H54 (cell line): ENCODE data around the gene DDN.
A peak's percentile ranks its signal among the peaks of the same experiment; 100 is the strongest.

ENCODE experiments used
- DNase-seq: peaks from one replicate; pipeline ENCODE4 v3.0.0; 2011; ENCODE audit warnings: low spot score, mixed read lengths; ENCODE audit not compliant: insufficient read length
- FAIRE-seq: peaks from 3 replicates; lab custom pipeline; 2011; peaks lifted over from hg19 to GRCh38; lab: Jason Lieb, UNC
- POLR2A ChIP-seq: IDR thresholded peaks from 2 replicates; pipeline ENCODE4 v1.6.1; 2011; ENCODE audit warnings: low read depth, mild to moderate bottlenecking, low read length

The DDN gene

DNA sequence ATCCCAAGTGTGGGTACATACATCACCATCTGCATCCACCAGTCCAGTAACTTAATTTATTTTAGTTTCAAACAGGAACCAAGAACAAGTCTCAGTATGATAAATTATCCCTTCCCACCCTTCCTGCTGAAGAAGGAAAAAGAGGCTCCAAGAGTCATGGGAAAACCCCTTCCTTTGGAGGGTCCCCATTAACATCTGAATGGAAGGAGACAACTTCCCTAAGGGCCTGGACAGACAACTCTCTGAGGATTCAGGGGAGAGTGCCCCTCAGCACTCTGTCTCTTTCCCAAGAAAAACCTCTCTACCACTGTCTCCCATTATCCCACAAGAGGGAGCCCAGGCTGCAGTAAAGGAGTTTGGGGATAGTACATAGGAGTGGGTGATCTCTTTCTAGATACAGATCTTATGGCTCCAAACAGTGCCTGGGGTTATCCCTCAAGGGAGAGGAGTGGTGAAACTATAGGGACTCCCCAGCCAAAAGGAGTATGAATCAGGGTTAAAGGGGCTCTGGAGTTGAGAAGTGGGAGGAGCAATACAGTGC lies 33.8 kb downstream of the DDN start:
- FAIRE-seq, result no peak
- TF ChIP-seq POLR2A, result no peak
- DNase-seq, result no peak

DNA sequence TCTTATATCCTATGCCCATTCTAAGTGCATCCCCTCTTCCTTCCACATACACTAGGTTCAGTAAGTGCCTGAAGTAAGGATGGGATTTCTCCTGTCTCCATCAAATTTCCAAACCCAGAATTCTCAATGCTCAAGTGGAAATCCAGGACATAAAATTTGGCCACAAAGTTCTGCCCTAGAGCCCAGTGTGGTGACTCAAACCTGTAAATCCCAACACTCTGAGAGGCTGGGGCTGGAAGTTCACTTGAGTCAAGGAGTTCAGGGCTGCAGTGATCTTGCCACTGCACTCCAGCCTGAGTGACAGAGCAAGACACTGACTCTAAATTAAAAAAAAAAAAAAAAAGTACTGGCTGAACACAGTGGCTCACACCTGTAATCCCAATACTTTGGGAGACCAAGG lies 37.4 kb downstream of the DDN start:
- FAIRE-seq (no peak), DNase-seq (no peak)

DNA sequence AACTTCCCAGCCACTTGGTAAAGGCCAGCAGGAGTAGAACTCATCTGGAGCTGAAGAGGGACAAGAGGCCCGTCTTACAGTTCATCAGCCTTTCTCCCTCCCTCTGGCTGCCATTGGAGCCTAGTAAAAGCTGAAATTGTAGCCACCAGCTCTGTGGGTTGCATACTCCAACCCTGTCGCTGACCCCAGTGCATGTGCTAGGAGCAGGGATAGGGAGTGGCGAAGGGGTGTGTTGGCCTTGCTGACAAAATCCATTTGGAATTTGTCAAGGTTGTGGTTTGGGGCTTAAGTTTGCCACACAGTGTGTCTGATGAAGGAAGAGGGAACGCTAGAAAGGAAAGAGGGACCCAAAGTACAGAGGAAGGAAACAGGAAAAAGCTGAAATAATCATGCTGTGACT lies 37.8 kb downstream of the DDN start:
- DNase-seq, result no peak
- peak; percentile 87 for FAIRE-seq
- no peak for TF ChIP-seq POLR2A

More for the DNA sequence above, 37.4 kb downstream of the DDN start:
- no peak for TF ChIP-seq POLR2A

DNA sequence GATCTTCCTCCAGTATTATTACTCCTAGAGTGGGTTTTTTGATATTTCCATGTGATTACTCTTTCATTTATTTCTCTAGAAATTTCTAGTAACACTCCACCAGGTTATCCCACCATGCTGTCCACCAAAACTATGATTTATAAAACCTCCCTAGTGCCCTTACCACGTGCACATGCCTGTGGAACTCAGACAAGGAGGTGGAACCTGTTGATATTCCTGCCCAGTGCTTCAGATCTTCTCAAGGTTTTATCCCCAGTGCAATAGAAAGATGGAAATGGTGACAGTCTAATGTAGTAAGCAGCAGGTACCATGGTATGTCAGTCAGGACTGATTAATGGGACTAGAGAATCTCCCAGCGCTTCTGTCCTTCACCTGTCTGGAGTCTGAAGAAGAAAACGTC lies 38.3 kb downstream of the DDN start:
- DNase-seq (no peak), FAIRE-seq (no peak)
- no peak for TF ChIP-seq POLR2A

DNA sequence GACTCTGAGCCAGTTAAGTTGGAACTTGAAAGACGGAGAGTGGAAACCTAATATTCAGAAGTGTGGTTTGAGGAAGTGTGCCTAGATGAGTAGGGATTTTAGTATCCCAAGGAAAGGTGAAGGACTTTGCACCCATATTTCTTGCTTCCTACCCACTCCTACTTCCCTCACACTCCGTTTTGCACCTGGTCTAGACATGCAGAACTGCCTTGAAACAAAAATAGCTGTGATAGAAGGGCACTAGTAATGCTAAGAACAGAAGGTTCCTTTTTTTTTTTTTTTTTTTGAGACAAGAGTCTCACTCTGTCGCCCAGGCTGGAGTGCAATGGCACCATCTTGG lies 41.2 kb downstream of the DDN start:
- DNase-seq (no peak), FAIRE-seq (no peak)
- no peak for TF ChIP-seq POLR2A

DNA sequence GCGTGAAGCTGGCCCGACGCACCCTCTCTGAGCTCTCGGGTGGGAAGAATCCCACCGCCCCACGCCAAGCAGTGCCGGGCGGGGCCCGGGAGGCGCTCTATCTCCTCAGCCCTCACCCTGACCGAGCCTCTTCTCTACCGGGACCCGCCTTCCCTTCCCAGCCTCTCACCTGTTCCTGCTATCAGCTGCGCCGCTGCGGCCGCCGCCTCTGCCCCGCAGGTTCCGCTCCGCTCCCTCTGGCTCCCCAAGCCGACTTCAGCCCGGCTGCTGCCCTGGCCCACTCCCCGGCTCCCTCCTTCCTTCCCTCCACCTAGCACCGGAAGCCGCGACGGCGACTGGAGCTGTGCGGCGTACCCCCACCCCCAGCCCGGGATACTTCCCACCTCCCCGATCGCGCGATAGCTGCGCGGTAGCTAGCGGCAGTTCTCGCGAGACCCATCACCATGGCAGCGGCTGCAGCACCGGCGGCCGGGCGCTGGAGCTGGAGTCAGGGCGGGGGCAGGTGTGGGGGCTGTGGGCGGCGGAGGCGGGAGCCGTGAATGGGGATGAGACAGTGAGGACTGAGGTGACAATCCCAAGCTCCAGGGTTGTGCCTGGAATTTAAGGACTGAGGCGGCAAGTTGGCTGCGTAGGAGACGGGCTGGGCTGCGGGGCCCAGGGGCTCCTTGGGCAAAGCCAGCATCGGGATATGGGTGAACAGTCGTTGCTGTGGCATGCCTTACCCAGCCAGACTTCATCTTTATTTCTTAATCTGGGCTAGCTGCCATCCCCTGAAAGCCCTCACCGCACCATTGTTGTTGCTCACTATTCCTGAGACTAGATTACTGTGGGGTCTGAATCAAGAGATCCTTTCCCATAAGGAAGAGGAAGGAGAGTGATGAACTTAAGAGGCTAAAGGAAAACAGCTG lies 41.8 kb downstream of the DDN start, which contains the start of gene ARF3:
Gene ARF3 (minus strand): TSS at position 347 of the 908 bp plus-strand sequence. CDS start 16,392 bp downstream, outside the sequence.
- FAIRE-seq (no peak), DNase-seq (peak; percentile 93)
- peak; percentile 34 for TF ChIP-seq POLR2A

DNA sequence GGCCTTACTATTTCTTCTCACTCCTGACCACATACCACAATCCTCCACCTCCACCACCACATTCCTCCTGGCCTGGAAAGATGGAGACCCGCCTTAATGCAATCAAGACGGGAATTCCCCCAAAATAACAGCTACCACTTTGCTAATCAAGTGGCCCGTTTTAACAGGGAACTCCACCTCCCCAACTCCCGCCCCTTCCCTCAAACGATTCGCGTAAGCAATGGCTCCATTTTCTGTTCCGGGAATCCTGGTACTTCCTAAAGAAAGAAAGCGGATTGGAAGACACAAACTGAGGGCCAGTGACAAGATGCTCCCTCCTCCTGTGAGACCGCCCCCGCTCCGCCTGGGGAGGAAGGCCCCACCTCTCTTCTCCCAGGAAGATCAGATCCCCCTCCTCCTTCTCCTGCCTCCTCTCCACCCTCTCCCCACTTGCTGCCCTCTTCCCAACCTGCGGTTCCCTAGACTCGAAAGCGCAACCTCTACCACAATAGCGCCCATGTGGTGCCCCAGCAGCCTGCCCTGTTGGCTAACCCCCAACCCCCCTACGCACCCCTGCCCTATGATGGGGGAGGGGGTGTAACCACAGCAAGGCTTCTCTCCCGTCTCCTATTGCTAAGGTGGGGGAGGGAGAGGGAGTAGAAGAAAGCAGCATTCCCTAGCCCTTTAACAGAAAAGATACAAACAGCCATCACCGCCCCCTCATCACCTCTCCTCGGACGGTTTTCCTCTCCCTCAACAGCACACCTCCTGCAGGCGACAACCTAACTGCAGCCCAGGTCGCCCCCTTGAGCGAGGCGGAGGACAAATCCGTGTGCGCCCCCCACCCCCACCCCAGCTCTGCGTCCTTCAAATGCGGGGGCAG lies 42.7 kb downstream of the DDN start:
- peak; percentile 86 for DNase-seq
- TF ChIP-seq POLR2A, result no peak
- FAIRE-seq, result peak; percentile 94

DNA sequence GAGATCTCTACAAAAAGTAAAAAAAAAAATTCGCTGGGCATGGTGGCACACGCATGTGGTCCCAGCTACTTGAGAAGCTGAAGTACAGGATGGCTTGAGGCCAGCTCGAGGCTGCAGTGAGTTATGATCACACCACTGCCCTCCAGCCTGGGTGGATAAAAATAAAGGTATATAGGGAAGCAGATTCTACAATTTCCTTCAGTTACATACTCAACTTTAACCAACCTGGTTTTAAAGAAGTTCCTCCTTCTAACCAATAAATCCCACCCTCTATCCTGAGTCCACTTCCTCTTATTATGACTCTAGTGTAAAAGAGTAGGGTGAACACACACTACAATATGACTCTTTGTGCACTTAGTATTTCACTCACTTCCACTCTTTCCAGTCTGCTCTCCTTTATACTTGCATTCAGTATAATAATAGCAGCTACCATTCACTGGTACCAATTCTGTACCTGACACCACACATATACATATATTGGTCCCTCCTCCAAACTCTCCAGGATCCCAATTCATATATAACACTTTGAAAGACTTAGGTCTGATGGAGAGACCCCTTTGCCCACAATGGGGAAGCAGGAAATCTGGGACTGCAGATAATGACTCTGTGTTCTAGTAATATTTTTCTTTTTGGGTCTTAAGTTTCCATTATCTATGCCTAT lies 44.2 kb downstream of the DDN start:
- FAIRE-seq (no peak), DNase-seq (no peak)
- no peak for TF ChIP-seq POLR2A

DNA sequence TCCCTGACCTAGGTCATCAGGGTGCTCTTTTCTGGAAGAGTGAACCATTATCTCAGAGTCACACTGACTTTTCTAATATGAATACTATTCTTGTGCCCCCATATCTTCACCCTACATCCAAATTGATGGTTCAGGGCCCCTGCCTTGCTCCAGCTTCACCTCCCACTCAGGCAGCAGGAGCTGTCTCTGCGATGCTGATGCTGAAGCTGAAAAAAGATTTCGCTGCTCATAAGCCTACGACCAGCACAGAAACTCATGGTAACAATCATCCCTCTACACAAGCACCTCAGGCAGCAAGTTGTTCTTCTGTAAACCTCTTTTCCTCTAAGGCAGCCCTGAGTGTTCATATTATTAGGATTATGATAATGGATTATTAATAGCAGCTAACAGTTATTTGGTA lies 45.1 kb downstream of the DDN start:
- DNase-seq (no peak), FAIRE-seq (no peak)
- no peak for TF ChIP-seq POLR2A

DNA sequence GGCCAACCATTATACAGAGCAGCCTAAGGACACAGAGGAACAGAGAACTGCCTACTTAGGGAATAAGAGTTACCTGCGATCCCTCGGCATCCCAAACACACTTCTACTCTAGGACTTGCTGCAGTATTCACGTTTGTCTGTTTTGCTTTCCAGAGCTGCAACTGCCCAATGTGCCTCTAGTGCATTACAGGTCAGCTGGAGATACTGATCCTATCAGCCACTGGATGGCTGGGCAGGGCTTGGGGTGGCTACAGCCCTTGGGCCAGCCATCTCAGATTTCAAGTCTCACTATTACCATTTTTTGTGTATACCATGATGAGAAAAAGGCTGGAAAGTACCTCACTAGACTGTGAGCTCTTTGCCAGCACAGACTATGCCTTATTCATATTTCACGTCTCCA lies 46.5 kb downstream of the DDN start:
- no peak for TF ChIP-seq POLR2A
- no peak for FAIRE-seq
- no peak for DNase-seq

DNA sequence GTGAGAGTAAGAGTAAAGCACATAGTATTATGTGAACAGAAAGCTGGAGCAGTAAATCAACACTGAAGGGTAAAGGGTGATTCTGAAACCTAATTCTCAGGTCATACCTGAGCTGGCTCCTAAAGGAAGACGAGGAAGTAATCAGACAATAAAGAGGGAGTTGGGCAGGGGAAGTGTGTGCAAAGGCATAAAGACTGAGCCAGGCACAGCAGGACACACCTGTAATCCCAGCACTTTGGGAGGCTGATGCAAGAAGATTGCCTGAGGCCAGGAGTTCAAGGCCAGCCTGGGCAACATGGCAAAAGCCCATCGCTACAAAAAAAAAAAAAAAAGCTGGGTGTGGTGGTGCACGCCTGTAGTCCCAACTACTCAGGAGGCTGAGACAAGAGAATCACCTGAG lies 51.4 kb downstream of the DDN start:
- no peak for DNase-seq
- FAIRE-seq, result no peak
- no peak for TF ChIP-seq POLR2A

DNA sequence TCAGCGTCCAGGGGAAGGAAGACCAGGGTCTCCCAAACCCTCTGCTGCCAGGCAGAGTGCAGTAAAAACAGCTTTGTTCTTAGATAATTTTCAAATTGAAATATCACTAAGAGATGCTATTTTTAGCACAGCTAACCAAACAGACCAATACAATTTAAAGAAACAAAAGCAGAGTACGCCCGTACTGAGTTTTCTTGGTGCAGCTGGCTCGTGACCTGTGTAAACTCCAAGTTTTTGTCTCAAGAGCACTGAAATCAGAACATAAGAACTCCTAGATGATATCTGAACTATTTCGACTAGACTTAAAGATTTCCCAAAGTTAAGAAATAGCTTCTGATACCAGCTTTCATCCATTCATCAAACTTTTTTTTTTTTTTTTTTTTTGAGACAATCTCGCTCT lies 52.2 kb downstream of the DDN start:
- no peak for FAIRE-seq
- no peak for DNase-seq

DNA sequence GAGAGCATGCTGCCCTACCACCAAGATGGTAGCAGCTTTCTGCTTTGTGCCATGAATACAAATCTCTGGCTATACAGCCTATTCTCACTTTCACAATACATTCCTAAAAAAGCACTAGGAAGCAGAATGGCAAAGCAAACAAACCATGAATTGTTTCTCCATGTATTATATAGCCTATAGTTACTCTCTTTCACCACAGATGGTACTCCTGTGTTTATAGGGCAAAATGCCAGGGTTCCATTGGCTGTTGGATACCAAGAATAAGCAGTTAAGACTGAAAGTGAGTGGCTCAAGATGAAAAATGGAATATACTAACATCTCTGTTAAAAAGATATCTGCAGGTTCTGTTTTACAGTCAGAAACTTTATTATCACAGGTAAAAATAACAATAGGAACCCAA lies 53.0 kb downstream of the DDN start:
- TF ChIP-seq POLR2A, result no peak
- no peak for FAIRE-seq
- DNase-seq, result no peak

More for the DNA sequence above, 52.2 kb downstream of the DDN start:
- TF ChIP-seq POLR2A, result no peak
